Activated naive CD4-positive, alpha-beta T cell (primary cell): ENCODE measurements around the gene CFAP74.

Experiments
- DNase-seq, 4 experiments: peaks; one replicate each; lab custom pipeline; 2025; lab: John Stamatoyannopoulos, UW

The CFAP74 gene

DNA sequence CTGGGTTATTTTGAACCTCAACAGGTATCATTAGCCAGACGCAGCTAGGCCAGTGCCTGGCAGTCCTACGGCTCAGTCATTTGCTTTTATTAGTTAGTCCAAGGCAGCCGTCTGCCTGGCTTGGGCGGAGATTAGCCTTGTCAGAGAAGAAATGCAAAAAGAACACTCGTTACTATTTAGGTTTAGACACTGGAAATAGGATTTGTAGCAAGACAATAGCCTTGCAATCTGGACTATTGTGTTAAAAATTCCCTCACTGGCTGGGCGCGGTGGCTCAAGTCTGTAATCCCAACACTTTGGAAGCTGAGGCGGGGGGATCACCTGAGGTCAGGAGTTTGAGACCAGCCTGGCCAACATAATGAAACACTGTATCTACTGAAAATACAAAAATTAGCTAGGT lies 35.7 kb upstream of the CFAP74 start:
- no peak for DNase-seq

GRCh38 chr1:2038229-2038628 lies 34.6 kb upstream of the CFAP74 start:
- no peak for DNase-seq

- no peak for DNase-seq
These were observed 33.9 kb upstream of the CFAP74 start for GRCh38 chr1:2037314-2037979.

- no peak for DNase-seq
These were observed 32.7 kb upstream of the CFAP74 start for GRCh38 chr1:2036287-2036686.

DNA sequence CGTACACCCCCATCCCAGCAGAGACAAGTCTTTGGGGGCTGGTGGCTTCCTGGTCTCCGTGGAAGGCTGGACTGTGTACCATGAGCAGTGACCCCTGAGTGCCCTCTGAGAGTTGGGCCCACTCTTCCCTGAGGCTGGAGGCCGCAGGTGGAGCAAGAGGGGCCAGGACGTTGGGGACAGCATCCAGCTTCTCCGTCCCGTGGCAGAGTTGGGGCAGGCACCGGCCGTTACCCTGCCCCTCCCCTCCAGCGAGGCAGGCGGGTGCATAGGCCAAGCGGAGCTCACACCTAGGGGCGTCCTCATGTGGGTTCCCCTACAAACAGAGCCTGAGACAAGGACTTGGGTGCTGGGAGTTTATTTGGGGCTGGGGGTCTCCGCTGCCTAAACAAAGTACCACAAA lies 29.6 kb upstream of the CFAP74 start:
- no peak for DNase-seq

- DNase-seq, result no peak
These were observed 29.2 kb upstream of the CFAP74 start for GRCh38 chr1:2032737-2033136.

GRCh38 chr1:2031546-2032540 lies 28.3 kb upstream of the CFAP74 start:
- DNase-seq, result no peak

- no peak for DNase-seq
These were observed 26.7 kb upstream of the CFAP74 start for GRCh38 chr1:2030076-2030871.

- no peak for DNase-seq
These were observed 26.0 kb upstream of the CFAP74 start for GRCh38 chr1:2029561-2029960.

DNA sequence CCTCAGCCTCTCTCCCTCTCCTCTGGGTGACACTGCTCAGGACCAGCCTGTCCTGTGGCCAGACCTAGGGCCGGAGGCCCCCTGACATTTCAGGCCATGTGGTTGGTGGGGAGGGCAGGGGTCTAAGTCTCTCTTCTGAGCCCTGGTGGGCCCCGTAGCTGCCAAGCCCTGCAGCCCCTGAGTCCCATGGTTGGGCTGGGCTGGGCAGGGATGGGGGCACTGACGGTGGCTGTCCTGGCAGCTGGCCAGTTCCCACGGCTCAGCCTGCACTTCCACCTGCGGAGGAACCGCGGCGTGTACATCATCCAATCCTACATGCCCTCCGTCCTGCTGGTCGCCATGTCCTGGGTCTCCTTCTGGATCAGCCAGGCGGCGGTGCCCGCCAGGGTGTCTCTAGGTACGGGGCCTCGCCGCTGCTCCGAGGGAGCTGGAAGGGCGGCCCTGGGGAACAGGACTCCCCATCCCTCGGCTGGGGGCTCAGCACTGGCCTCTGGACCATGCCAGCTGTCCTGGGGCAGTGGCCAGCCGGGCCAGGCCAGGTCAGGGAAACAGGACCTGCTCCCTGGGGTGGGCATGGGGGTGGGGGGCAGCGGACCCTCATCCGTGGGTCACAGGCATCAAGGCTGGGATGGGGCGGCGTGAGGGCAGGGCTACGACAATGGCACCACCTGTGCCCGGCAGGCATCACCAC lies 25.4 kb upstream of the CFAP74 start:
- DNase-seq, result no peak

DNA sequence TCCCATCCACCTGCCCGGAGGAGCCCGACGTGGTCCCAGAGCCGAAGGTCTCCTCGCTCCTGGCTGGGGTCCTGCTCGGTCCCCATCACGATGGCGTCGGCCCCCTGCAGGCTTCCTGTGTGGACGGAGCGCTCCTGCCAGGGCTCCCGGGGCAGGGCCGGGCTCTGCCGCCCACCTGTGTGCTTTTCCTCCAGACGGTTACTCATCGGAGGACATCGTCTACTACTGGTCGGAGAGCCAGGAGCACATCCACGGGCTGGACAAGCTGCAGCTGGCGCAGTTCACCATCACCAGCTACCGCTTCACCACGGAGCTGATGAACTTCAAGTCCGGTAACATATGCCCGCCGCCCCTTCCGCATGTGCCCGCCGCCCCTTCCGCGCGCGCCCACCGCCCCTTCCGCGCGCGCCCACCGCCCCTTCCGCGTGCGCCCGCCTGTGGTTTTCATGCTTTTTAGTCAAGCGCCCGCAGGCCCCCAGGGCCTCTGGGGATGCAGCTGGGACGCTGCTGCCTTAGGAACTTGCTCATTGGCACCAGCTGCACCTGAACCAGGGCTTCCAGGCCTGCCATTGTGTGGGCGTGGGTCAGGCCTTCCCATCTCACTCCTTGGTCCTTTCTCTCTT lies 24.5 kb upstream of the CFAP74 start:
- no peak for DNase-seq

DNA sequence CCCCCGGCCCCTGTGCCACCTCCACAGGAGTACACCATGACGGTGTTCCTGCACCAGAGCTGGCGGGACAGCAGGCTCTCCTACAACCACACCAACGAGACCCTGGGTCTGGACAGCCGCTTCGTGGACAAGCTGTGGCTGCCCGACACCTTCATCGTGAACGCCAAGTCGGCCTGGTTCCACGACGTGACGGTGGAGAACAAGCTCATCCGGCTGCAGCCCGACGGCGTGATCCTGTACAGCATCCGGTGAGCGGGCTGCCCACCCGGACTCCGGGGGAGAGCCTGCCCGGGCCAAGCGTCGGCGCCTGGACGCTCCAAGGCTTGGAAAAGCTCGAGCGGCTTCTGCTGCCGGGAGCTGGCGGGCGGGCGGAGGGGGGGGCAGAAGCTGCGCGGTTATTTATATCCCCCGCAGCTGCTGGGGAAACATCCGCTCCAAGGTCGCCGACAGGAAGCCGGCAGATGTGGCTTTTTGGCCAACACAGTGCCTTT lies 21.9 kb upstream of the CFAP74 start:
- DNase-seq, result peak in 1 of 4 experiments; percentile 28

- DNase-seq, result no peak
These were observed 21.3 kb upstream of the CFAP74 start for GRCh38 chr1:2024887-2025286.

GRCh38 chr1:2024451-2024850 lies 20.9 kb upstream of the CFAP74 start:
- no peak for DNase-seq

DNA sequence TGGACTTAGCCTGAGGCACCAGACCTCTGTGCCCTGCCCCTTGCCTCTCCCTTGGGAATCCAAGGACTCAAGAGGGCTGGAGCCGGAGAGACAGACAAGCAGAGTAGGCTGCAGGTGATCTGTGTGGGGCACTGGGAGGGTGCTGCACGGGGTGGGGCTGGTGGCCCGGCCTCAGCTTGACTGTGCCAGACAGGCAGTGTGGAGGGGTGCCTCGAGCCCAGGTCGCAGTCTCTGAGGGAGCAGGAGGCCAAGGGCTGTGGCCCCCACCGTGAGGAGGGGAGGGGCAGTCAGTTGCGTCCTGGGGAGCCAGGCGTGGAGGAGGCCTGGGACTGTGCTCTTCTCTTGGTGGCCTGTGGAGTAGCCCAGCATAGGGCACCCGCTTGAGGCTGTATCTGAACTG lies 19.6 kb upstream of the CFAP74 start:
- DNase-seq, result no peak

DNA sequence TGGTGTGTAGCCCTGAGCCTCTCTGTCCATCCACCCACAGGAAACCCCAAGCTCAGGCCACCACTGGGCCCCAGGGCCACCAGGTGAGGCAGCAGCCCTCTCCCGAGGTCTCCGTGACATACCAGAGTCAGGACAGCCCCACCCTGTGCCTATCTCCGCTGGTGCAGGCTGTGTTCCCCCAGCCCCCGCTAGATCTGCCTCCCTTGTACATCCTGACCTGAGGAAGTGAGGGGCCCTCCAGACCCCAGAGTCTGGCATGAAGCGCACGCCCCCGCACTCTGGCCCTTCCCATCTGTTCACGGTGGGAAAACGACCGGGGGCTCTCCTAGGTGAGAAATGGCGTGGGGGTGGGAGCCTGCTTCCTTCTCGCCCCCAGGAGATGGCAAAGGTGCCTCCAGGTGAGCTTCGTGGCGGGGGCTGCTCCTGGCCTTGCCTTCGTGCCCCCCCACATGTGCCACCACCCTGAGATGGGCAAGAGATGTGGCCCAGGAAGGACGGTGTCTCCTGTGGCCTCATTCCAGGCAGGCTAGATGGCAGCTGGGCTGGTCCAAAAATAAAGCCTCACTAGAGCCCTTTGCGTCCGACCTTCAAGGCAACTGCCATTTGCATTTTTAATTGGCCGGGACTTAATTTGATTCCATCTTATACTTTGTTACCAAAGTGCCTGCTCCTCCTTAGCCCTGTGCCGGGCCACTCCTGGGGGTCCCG lies 18.6 kb upstream of the CFAP74 start:
- no peak for DNase-seq

DNA sequence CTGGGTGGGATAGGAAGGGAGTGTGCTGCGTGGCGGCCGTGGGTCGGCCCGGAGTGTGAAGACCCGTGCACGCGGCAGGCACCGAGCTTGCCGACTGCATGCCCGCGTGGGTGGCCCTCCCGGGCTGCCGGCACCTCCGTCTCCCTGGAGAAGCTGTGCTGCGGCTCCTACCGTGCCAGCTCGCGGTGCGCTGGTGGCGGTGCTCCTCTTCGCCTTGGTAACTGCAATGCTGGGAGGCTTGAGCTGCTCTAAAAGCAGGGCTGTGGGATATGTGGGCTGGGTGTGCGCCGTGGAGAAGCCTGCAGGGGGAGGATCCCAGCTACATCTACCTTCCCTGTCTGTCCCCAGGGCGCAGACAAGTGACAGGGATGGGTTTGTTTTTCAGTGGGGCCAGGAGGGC lies 18.0 kb upstream of the CFAP74 start:
- DNase-seq, result no peak

- DNase-seq, result no peak
These were observed 16.7 kb upstream of the CFAP74 start for GRCh38 chr1:2020310-2020655.

- DNase-seq, result no peak
These were observed 16.2 kb upstream of the CFAP74 start for GRCh38 chr1:2019571-2020309.

DNA sequence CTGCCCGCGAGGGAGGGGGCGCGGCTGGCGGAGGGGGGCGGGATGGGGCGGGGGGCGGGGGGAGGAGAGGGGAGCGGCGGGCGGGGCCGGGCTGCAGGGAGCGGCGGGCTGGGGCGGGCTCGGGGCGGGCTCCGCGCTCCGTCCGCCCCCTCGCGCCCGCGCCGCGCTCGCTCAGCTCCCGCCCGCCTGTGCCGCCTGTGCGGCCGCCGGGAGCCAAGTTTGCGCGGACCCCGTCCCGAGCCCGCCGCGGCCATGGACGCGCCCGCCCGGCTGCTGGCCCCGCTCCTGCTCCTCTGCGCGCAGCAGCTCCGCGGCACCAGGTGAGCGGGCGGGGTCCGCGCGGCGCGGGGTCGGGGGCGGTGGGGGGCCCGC lies 15.6 kb upstream of the CFAP74 start, which contains the start of gene GABRD:
GABRD (plus strand) TSS at position 174 of the 372 bp plus-strand sequence; CDS start at position 253, 79 bp downstream.
- DNase-seq, result no peak
